Measurements from ENCODE around the gene TMCC1.

DNA sequence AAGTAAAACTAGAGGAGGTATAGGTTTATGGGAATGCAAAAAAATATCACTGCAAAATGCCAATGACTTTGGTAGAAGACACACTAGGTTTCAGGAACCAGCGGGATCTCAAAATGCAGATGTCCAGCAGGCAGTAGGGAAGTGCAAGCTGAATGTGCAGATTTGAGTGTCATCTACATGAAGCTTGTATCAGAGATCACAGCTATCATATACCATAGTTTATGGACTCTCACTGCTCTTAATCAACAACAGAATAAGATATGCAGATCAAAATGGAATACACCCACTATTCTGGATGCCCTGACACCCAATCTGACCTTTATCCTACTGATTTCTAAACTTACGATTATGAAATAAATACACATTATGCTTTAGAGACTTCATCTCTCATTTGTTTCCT is 27.7 kb downstream of the TMCC1 start:
- TF ChIP-seq POLR2AphosphoS5 (IDR thresholded peaks at IDR 0.05; ENCODE audit: low read depth) (no peak), GABPA (IDR thresholded peaks at IDR 0.05; ENCODE audit: low read depth) (no peak)
- TF ChIP-seq, protein P1, sequence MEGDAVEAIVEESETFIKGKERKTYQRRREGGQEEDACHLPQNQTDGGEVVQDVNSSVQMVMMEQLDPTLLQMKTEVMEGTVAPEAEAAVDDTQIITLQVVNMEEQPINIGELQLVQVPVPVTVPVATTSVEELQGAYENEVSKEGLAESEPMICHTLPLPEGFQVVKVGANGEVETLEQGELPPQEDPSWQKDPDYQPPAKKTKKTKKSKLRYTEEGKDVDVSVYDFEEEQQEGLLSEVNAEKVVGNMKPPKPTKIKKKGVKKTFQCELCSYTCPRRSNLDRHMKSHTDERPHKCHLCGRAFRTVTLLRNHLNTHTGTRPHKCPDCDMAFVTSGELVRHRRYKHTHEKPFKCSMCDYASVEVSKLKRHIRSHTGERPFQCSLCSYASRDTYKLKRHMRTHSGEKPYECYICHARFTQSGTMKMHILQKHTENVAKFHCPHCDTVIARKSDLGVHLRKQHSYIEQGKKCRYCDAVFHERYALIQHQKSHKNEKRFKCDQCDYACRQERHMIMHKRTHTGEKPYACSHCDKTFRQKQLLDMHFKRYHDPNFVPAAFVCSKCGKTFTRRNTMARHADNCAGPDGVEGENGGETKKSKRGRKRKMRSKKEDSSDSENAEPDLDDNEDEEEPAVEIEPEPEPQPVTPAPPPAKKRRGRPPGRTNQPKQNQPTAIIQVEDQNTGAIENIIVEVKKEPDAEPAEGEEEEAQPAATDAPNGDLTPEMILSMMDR (IDR thresholded peaks at IDR 0.05; ENCODE audit: insufficient read depth, low read length): no peak
- TF ChIP-seq, protein P2, sequence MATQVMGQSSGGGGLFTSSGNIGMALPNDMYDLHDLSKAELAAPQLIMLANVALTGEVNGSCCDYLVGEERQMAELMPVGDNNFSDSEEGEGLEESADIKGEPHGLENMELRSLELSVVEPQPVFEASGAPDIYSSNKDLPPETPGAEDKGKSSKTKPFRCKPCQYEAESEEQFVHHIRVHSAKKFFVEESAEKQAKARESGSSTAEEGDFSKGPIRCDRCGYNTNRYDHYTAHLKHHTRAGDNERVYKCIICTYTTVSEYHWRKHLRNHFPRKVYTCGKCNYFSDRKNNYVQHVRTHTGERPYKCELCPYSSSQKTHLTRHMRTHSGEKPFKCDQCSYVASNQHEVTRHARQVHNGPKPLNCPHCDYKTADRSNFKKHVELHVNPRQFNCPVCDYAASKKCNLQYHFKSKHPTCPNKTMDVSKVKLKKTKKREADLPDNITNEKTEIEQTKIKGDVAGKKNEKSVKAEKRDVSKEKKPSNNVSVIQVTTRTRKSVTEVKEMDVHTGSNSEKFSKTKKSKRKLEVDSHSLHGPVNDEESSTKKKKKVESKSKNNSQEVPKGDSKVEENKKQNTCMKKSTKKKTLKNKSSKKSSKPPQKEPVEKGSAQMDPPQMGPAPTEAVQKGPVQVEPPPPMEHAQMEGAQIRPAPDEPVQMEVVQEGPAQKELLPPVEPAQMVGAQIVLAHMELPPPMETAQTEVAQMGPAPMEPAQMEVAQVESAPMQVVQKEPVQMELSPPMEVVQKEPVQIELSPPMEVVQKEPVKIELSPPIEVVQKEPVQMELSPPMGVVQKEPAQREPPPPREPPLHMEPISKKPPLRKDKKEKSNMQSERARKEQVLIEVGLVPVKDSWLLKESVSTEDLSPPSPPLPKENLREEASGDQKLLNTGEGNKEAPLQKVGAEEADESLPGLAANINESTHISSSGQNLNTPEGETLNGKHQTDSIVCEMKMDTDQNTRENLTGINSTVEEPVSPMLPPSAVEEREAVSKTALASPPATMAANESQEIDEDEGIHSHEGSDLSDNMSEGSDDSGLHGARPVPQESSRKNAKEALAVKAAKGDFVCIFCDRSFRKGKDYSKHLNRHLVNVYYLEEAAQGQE (IDR thresholded peaks at IDR 0.05; ENCODE audit: insufficient replicate concordance, low read depth): no peak
